Renal pelvis (tissue), 4 donors: ENCODE measurements around the gene CRY2. TPM values are rescaled to one million over a fixed set of nuclear protein-coding genes. Genes with fewer than 3 reads are reported as not detected.

Source experiments
- DNase-seq: peaks from one replicate; pipeline ENCODE4 v3.0.0-alpha.2; 2013
- polyA plus RNA-seq, 3 donors: library from polyadenylated mRNA; unstranded; fragments of 120-200 nt; gene quantifications; one replicate each; pipeline ENCODE4 v1.2.1, GENCODE V29; 2013; ENCODE audit not compliant: insufficient read length in 3 of 3

CRY2 gene
- polyA plus RNA-seq, 3 donors = 26.5 to 33.1 (median 32.4) TPM

GRCh38 chr11:45927684-45928413, 80.6 kb downstream of the CRY2 start:
- no peak for DNase-seq

DNA sequence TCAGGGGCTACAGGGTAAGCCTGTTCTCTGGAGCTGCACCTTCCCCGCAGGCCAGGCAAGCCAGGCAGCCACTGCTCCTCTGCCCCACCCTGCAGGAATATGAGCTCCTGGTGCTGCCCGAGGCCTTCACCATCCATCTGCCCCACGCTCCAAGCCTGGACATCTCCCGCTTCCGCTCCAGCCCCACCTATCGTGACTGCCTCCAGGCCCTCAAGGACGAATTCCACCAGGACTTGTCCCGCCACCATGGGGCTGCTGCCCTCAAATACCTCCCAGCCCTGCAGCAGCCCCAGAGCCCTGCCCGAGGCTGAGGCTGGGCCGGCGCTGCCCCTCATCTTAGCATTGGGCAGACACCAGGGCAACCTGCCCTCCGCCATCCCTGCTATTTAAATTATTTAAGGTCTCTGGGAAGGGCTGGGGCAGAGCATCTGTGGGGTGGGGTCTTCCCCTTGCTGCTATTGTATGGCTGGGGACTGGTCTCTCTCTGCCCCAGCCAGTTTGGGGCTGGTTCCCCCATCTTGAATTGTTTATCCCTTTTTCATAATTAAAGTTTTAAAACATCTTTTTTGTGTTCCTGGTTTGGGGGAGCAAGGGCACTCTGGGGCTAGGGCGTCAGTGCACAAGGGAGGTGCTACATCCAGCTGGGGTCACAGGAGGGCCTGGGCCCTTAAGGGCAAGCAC, 81.4 kb downstream of the CRY2 start:
- no peak for DNase-seq

GRCh38 chr11:45929486-45930030, 82.3 kb downstream of the CRY2 start:
- DNase-seq = no peak

GRCh38 chr11:45930031-45930794, 82.9 kb downstream of the CRY2 start:
- no peak for DNase-seq

DNA sequence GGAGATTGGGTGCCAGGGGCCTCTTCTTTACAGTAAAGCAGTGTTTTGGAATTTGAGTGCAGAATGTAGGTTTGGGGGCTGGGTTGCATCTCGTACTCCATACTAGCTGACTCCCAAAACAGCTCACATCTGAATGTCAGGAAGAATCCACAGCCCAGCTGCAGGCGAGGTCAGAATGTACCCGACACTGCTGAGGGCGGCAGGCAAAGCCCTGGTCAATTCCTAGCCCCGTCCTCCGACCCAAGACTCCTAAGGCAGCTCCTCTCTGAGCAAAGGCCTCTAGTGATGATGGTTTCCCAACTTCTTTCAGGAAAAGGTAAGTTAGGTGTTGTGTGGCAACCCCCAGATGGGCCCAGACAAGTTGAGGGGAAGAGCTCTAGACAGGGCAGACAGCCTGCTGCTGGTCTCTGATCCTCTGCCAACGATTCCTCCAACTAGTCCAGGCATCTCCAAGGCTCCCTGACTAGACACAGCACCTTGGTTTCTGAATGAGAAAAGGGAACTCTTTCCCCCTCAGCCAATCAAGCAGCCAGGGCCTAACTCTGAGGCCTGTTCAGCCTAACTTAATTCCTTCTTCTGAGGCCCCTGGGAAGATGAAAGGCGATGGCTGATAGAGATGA, 83.8 kb downstream of the CRY2 start:
- DNase-seq = no peak

- no peak for DNase-seq
Observed at GRCh38 chr11:45931739-45932138, 84.5 kb downstream of the CRY2 start.

DNA sequence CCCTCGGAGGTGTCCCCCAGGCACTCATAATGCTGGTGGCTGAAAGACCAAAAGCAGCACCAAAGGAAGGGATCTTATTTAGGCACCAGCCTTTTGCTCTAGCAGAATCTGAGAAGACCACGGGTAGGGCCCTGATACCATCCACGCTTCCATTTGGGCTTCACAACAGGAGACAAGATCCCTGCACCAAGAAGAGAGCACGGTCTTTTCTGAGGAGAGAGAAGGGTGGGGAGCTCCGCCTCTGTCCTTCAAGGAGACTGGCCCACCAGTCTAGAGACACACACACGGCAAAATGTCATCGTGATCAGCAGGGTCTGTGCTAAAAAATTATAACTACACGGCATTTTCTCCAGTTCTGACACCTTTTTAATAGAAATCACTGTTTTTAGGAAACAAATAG, 84.9 kb downstream of the CRY2 start:
- no peak for DNase-seq

Other genes starting within 250 kb of the CRY2 start
- gene CHST1, start 181.9 kb upstream of the CRY2 start, polyA plus RNA-seq = 10 to 100 TPM; 10.9 to 13.8 (median 10.9) TPM
- gene SLC35C1, start 42.3 kb upstream of the CRY2 start, polyA plus RNA-seq = 10 to 100 TPM in 1 of 3 donors, 1 to 10 TPM in 2; 8.1 to 10.2 (median 8.9) TPM
- gene MAPK8IP1, start 38.2 kb downstream of the CRY2 start, polyA plus RNA-seq = 10 to 100 TPM in 2 of 3 donors, 1 to 10 TPM in 1; 9.6 to 13.8 (median 13.7) TPM
- under 1 TPM; 0.41 to 0.77 (median 0.59) TPM for gene FREY1, start 59.8 kb downstream of the CRY2 start, polyA plus RNA-seq
- 10 to 100 TPM; 21.5 to 26.0 (median 24.0) TPM for gene PEX16, start 70.4 kb downstream of the CRY2 start, polyA plus RNA-seq
- gene LARGE2, start 75.2 kb downstream of the CRY2 start, polyA plus RNA-seq = 10 to 100 TPM; 23.2 to 29.5 (median 27.2) TPM